GM19452 (cell line): Measurements from ENCODE around the gene AMOTL1.

Experiments
- ATAC-seq: cut with Tn5 transposase; IDR thresholded peaks from one replicate; pipeline ENCODE4 v1.9.1; 2021; ENCODE audit not compliant: unreplicated experiment

The AMOTL1 gene, protein sequence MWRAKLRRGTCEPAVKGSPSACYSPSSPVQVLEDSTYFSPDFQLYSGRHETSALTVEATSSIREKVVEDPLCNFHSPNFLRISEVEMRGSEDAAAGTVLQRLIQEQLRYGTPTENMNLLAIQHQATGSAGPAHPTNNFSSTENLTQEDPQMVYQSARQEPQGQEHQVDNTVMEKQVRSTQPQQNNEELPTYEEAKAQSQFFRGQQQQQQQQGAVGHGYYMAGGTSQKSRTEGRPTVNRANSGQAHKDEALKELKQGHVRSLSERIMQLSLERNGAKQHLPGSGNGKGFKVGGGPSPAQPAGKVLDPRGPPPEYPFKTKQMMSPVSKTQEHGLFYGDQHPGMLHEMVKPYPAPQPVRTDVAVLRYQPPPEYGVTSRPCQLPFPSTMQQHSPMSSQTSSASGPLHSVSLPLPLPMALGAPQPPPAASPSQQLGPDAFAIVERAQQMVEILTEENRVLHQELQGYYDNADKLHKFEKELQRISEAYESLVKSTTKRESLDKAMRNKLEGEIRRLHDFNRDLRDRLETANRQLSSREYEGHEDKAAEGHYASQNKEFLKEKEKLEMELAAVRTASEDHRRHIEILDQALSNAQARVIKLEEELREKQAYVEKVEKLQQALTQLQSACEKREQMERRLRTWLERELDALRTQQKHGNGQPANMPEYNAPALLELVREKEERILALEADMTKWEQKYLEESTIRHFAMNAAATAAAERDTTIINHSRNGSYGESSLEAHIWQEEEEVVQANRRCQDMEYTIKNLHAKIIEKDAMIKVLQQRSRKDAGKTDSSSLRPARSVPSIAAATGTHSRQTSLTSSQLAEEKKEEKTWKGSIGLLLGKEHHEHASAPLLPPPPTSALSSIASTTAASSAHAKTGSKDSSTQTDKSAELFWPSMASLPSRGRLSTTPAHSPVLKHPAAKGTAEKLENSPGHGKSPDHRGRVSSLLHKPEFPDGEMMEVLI

GRCh38 chr11:94767701-94768601 lies at the start of gene AMOTL1:
Gene AMOTL1 (plus strand): TSS chr11:94768356. CDS start chr11:94768512, 156 bp downstream.
- peak; percentile 82 for ATAC-seq

DNA sequence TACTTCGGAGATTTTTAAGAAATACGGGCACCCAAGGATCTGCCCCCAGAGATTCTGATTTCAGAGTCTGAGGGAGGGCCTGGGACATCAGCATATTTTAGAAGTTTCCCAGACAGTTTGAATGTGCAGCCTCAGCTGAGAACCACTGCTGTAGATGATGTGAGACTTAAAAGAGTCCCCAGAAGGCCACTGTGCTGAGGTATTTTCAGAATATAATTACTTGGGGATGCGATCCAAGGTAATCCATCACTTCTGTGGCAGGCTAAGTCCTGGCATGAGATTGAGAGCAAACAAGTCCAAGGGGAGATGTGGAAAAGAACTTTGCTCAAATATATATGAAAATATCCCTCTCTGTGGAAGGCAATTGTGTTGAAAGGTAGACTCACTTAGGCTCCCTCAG lies 48.3 kb upstream of the AMOTL1 start:
- no peak for ATAC-seq

DNA sequence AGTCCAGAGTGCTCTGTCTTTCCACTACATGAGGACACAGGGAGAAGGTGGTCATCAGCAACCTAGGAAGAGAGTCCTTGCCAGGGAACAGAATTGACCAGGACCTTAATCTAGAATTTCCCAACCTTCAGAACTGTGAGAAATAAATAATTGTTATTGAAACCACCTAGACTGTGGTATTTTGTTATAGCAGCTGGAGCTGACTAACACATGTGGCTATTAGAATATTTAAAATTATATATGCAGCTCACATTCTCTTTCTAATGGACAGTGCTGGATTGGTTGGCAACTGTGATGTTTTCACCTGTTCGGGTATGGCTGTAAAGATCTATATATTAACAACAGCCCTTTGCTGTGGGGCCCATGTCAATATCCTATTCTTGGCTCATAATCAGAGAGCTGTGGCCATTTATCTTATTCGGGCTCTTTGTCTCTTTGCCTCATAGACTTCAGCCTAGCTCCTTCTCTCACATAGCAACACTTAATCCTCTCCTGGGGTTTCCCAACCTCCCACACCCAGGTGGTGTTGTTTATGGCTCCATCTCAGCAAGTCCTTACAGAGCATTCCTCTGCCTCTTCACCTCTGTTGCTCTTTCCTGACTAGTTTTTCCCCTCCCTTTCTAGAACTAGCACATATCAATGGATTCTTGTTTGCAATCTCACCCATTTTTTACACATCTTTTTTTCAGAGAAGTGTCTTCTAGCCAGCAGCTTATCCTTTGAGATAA lies 46.4 kb upstream of the AMOTL1 start:
- ATAC-seq = no peak

DNA sequence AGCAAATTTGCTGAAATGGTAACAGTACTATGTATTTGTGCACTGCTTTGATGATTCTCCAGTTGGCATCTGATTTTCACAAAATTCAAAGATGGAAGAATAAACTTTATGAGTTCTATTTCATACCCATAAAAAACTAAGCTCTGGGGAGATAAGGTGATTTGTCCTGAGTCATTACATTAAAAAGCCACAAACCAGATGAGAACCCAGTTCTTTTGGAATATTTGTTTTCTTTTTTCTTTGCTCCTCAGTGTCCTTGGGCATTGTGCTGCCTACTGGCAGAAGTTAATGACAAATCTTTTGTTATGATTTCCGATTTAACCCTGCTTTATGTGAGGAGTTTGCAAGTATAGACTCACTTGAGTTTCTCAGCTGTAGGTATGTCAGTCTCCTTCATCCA lies 45.4 kb upstream of the AMOTL1 start:
- ATAC-seq = no peak

DNA sequence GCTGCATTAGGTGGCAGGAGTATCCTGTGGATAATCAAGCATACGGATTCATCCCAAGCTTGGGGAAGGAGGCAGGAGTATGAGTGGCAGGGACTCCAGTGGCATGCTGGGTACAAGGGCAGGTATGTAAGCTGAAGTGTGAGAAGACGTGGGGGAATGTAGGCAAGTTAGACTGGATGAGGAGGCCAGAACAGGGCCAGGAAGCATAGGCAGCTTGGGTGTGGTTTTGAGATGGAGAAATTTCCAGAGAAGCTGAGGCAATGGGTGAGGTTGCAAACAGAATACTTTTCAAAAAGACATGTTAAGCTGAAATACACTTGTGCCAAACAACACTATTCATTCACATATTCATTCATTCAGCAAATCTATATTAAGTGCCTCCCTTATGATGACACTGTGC lies 43.1 kb upstream of the AMOTL1 start:
- ATAC-seq = no peak

GRCh38 chr11:94727819-94728218 lies 40.3 kb upstream of the AMOTL1 start:
- ATAC-seq = no peak

DNA sequence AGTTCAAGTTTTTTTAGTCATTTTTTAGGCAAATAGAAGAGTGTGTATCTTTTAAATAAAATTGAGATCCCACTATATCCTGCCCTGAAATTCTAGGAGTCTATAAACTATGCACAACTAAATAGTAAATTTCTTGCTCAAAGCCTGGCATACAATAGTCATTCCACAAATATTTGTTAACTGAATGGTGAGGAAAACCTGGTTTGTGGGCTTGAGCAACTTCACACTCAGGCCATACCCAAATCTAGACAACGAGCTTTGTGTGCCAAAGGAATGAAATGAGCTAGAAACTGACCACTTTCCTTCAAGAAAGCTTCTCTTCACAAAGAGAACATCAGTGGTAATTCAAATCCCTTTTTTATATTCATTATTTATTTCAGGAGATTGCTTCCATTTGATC lies 39.6 kb upstream of the AMOTL1 start:
- no peak for ATAC-seq

DNA sequence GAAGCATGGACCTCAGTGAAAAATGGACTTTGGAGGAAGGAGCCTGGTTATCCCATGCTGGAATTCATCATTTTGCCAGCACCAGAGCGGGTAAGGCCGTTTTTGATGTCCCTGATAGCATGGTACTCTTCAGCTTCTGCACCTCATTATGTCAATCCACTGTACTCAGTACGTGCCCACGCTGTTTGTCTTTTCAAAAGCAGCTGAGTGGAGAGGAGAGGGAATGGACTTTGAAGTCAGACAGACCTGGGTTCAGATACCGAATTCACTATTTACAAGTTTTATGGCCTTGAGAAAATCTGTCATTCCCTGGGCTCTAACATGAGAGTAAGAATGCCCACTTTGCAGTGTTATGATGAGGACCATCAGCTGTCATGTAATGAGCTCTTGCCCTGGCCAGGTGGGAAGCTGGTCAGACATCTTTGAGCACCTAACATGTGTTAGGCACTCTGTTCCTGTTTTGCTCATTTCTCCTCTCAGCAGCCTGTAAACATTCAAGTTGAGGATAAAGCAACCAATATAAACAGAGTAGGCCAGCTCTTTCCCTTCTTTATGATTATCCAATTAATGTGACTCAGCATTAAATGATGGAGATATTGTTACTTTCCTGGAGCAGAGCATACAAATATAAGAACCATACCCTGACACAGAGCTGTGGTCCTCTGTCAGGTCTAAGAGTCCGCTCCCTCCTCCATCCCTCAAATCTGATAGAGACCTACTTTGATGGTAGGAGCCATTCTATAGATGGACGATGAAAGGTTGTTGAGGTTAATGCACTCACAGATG lies 39.0 kb upstream of the AMOTL1 start:
- ATAC-seq = no peak

GRCh38 chr11:94730153-94730552 lies 38.0 kb upstream of the AMOTL1 start:
- ATAC-seq = no peak

DNA sequence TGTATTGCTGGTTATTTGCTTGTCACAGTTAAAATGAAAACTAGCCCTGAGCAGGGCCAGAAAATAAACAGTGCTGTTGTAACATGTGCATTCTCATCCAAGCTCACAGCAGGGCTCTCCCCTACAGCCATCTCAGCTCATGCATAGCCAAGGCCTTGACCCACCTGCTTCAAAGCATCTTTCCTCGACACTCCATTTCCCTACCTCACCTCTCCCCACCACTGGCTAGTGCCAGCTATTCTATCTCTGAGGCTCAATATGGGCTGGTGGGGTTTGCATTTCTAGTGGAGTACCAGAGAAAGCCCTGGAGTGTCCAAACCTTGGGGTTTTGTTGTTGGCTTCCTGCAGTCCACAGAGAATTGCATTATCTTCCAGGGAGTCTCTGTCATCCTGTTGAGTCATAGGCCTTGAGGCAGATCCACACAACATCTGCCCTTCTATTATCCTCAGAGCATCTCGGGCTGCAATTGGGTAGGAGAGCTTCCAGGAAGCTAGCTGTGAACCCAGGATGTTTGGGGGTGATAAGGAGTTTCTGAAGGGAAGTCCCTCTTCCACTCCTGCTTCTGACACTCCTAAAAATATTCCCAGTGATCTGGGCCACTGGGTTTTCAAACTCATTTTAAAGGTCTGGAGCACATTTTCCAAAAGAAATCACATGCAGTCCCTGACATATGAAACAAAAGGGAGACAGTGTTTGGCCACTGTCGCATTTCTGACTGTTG lies 36.1 kb upstream of the AMOTL1 start:
- no peak for ATAC-seq

DNA sequence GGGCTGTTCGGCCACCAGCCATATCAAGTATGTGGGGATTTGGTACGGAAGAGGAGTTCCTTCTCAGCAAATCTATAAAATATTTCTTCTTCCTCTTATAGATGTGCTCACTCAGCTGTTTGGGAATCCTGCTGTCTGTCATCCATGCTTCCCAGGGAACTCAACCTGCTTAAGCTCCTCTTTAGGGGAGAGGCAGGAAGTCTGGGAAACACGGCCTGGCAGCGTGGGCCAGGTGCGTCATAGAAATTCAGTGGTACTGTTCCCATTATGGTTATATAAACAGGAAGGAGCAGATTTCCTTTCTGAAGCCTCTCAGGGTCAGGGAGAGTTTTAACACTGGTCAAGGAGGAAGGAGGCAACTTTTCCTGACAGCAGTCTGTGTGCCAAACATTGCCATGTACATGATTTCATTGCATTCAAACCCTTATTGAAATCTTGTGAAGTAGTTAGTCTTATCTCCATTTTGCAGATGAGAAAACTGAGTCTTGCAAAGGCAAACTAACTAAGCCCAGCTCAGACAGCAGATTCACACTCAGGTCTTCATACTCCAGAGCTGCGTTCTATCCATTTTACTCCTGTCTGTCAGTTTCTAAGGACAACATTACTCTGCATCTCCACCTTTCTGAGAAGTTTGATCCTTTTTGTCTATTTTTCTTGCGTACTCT lies 35.4 kb upstream of the AMOTL1 start:
- no peak for ATAC-seq

- ATAC-seq = no peak
Measured at GRCh38 chr11:94734563-94735275, 33.4 kb upstream of the AMOTL1 start.

GRCh38 chr11:94735907-94736306 lies 32.2 kb upstream of the AMOTL1 start:
- ATAC-seq = no peak

DNA sequence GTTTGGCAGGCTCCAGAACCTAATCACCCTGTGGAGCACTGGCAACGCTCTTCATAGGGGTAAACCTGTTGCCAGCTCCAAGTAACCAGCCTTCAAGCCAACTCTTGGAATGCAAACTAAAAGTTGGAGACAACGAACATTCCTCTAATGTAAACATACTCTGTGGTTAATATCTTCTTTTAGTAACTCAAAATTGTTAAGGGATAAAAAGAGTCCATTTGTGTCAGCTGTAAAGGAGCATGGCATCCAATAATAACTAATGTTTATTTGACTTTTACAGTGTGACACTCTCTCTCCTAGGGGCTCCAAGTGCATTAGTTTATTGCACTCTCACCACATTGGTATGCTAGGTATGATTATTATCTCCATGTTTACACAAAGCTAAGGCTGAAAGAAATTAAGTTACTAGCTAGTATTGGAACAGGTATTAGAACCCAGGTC lies 31.0 kb upstream of the AMOTL1 start:
- no peak for ATAC-seq

DNA sequence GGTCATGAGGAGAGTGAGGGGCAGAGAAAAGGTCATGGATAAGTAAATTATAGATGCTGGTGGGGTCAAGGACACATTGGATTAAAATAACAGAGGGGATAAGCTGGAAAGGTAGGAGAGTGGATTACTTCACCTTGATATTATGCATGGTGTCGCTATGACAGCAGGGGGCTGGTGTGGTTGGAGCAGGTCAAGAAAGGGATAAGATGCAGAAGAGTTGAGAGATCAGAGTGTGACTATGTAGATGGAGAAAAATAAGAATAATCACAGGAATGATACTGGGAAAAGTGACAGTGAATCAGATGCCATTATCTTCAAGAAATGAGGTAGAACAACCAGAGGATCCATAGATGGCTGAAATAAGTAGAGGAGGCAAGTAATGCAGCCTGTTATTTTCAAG lies 29.4 kb upstream of the AMOTL1 start:
- ATAC-seq = no peak

DNA sequence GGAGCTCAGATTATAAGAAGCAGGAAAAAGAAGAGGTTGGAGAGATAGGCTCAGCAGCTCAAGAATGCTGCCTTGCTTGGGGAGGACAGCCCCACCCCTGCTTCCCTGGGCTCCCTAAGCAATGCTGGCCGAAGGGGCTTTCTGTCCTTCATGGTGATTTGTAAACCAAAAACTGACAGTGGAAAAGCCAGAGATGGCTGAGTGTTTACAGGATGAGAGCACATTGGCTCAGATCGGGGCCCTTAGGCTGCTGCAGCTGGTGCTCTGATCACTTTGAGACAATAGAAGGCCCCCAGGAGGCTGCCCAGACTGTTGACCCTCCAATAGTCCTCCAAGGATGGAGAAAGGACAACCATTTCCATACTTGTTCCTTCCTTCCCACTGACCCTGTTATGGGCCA lies 28.8 kb upstream of the AMOTL1 start:
- no peak for ATAC-seq
